K562 (cell line): ENCODE measurements around the gene AGRN. TPM values are rescaled to one million over a fixed set of nuclear protein-coding genes. Genes with fewer than 3 reads are reported as not detected.

Experiments
- ATAC-seq: fragments of 200-7000 bp; cut with Tn5 transposase; 3 replicates; pipeline ENCODE4 v1.9.1; 2020; ENCODE audit warnings: moderate library complexity
- BruUV-seq: library from RNA; stranded (reverse); fragments of 400-500 nt; replicated peaks from 2 replicates; lab custom pipeline; 2021; lab: Mats Ljungman, UMichigan
- CTCF ChIA-PET: fragments of 300-600 bp; formaldehyde crosslinking; extraction: SDS; loops from one replicate; lab custom pipeline; 2021; ENCODE audit warnings: low intra/inter-chr PET ratio; lab: Yijun Ruan, JAX
- POLR2A ChIA-PET: fragments of 300-600, 350-650 bp; sonication (Branson Sonifier 250); formaldehyde crosslinking; extraction: SDS; loops from one replicate; lab custom pipeline; 2021; ENCODE audit warnings: antibody characterized with exemption, inconsistent platforms; lab: Yijun Ruan, JAX
- DNase-seq, 4 experiments: peaks; one replicate each; pipeline versions ENCODE4 v3.0.0 to v3.0.0-alpha.2; 2011 to 2018; ENCODE audit warnings: low spot score in 3 of 4, mixed read lengths in 3 of 4; ENCODE audit errors: extremely low read depth in 1 of 4
- FAIRE-seq: peaks from 2 replicates; lab custom pipeline; 2011; peaks lifted over from hg19 to GRCh38; lab: Jason Lieb, UNC
- H2AFZ ChIP-seq: 2 replicates; pipeline ENCODE4 v1.6.0; 2011; ENCODE audit warnings: low read depth, low read length, control low read depth, inconsistent platforms
- H3K27ac ChIP-seq: fragments of 200-600 bp; 3 replicates; pipeline ENCODE4 v1.8.0; 2011; ENCODE audit warnings: low read depth, mild to moderate bottlenecking, control low read depth, inconsistent platforms, low read length, moderate library complexity, mixed read lengths; ENCODE audit errors: extremely low read depth
- H3K27me3 ChIP-seq, 2 experiments: fragments of 300-600 bp in 1 of 2; 2 replicates in 1 of 2; 3 replicates in 1 of 2; pipeline versions ENCODE4 v1.6.0 to v1.8.0; 2011; ENCODE audit warnings: inconsistent platforms in 2 of 2, low read length in 2 of 2, mild to moderate bottlenecking in 1 of 2, mixed read lengths in 1 of 2, moderate library complexity in 1 of 2; ENCODE audit not compliant: control insufficient read depth in 2 of 2, insufficient read depth in 2 of 2
- H3K36me3 ChIP-seq: fragments of 300-600 bp; 3 replicates; pipeline ENCODE4 v1.8.0; 2011; ENCODE audit warnings: mild to moderate bottlenecking, low read length, inconsistent platforms; ENCODE audit not compliant: control insufficient read depth, insufficient read depth
- H3K4me1 ChIP-seq, 2 experiments: fragments of 200-600 bp in 1 of 2; replicated peaks in 1 of 2; 2 replicates in 1 of 2; 3 replicates in 1 of 2; pipeline versions ENCODE4 v1.5.1 to v1.8.0; 2011; ENCODE audit warnings: inconsistent platforms in 2 of 2, low read length in 2 of 2, mild to moderate bottlenecking in 1 of 2, mixed read lengths in 1 of 2, moderate library complexity in 1 of 2; ENCODE audit not compliant: control insufficient read depth in 2 of 2, insufficient read depth in 2 of 2
- H3K4me2 ChIP-seq: 2 replicates; pipeline ENCODE4 v1.6.1; 2011; ENCODE audit warnings: low read length, control low read depth, inconsistent platforms, mixed read lengths; ENCODE audit not compliant: insufficient read depth
- H3K4me3 ChIP-seq: fragments of 200-600 bp; sonication (generic), shearing (Covaris generic); 2 replicates; pipeline ENCODE4 v1.5.1; 2016; ENCODE audit warnings: control low read depth, inconsistent platforms
- H3K79me2 ChIP-seq: fragments of 200-600 bp; 3 replicates; pipeline ENCODE4 v1.8.0; 2011; ENCODE audit warnings: low read length, inconsistent platforms; ENCODE audit not compliant: control insufficient read depth, insufficient read depth
- H3K9ac ChIP-seq, 2 experiments: 2 replicates each; pipeline versions ENCODE4 v1.6.0 to v1.6.1; 2011; ENCODE audit warnings: low read depth in 2 of 2, low read length in 2 of 2, control low read depth in 1 of 2, inconsistent platforms in 1 of 2, mild to moderate bottlenecking in 1 of 2, mixed read lengths in 1 of 2; ENCODE audit not compliant: insufficient read depth in 1 of 2
- H3K9me1 ChIP-seq: one replicate; pipeline ENCODE4 v1.6.0; 2011; ENCODE audit warnings: inconsistent platforms, mild to moderate bottlenecking, low read length, moderate library complexity; ENCODE audit not compliant: control insufficient read depth, insufficient read depth
- H3K9me3 ChIP-seq: replicated peaks from 2 replicates; pipeline ENCODE4 v1.5.1; 2011; ENCODE audit warnings: low read depth, low read length, inconsistent platforms; ENCODE audit not compliant: control insufficient read depth, insufficient read depth
- H4K20me1 ChIP-seq: replicated peaks from 2 replicates; pipeline ENCODE4 v1.6.1; 2011; ENCODE audit warnings: low read length, inconsistent platforms, mixed read lengths; ENCODE audit not compliant: control insufficient read depth, insufficient read depth
- HDAC1 ChIP-seq, 2 experiments: fragments of 450-650 bp; IDR thresholded peaks; 2 replicates each; pipeline ENCODE4 v1.6.1; 2016 to 2017; ENCODE audit warnings: inconsistent platforms in 1 of 2, mild to moderate bottlenecking in 1 of 2, moderate library complexity in 1 of 2
- KDM1A ChIP-seq, 2 experiments: fragments of 450-650 bp; IDR thresholded peaks; 2 replicates each; pipeline ENCODE4 v1.6.1; 2016; ENCODE audit warnings: mild to moderate bottlenecking in 2 of 2
- PHTF2 ChIP-seq: fragments of 250-450 bp; sonication (Bioruptor Pico); IDR thresholded peaks from 2 replicates; pipeline ENCODE4 v1.5.0; 2021; ENCODE audit warnings: mild to moderate bottlenecking
- SPI1 ChIP-seq: IDR thresholded peaks from 2 replicates; pipeline ENCODE4 v1.6.1; 2011; ENCODE audit warnings: low read depth, low read length, control low read depth, borderline replicate concordance
- WGBS: fragments of 100-300 bp; shearing (Covaris generic); methylation state at CpG from one replicate; pipeline ENCODE4 v1.1.6; 2016; ENCODE audit warnings: low coverage, mixed read lengths; ENCODE audit not compliant: insufficient coverage; ENCODE audit errors: missing lambda C conversion rate; 5-methylcytosine and 5-hydroxymethylcytosine counted together
- in situ Hi-C: fragments of 300-500 bp; cut with MboI; formaldehyde crosslinking; loops from 4 replicates; pipeline ENCODE4 v1.15.0; 2018; ENCODE audit warnings: inconsistent platforms, mixed read lengths
- intact Hi-C: fragments of 100-400 bp; cut with micrococcal nuclease; formaldehyde crosslinking; loops from 2 replicates; pipeline ENCODE4 v1.14.2; 2022
- polyA plus RNA-seq, 8 experiments: library from polyadenylated mRNA; depleted of rRNA in 4 of 8; stranded (reverse) in 5 of 8; unstranded in 3 of 8; fragments of >200 nt; fragmentation: Nextera tagmentation in 2 of 8; fragmentation: Illumina TruSeq in 1 of 8; extraction: Ambion mirVana in 2 of 8; extraction: Trizol in 1 of 8; gene quantifications; 2 replicates each; pipeline versions ENCODE4 v1.2.1 to v1.2.3, GENCODE V29; 2011 to 2014; ENCODE audit warnings: inconsistent platforms in 1 of 8, missing spikeins in 1 of 8
- total RNA-seq, 7 experiments: library from RNA; depleted of rRNA in 6 of 7; stranded (reverse); fragments of >200 nt in 6 of 7; fragmentation: Illumina TruSeq in 2 of 7; extraction: Trizol in 2 of 7; gene quantifications; 2 replicates each; pipeline versions ENCODE4 v1.2.1 to v1.2.3, GENCODE V29; 2011 to 2021; ENCODE audit warnings: low replicate concordance in 1 of 7

Gene AGRN
- total and polyA plus RNA-seq, 9 of the 15 experiments (the other 6 are each of a cell fraction or from before 2014, with no cell fraction given): 0.04 to 111 (median 18.1) TPM

DNA sequence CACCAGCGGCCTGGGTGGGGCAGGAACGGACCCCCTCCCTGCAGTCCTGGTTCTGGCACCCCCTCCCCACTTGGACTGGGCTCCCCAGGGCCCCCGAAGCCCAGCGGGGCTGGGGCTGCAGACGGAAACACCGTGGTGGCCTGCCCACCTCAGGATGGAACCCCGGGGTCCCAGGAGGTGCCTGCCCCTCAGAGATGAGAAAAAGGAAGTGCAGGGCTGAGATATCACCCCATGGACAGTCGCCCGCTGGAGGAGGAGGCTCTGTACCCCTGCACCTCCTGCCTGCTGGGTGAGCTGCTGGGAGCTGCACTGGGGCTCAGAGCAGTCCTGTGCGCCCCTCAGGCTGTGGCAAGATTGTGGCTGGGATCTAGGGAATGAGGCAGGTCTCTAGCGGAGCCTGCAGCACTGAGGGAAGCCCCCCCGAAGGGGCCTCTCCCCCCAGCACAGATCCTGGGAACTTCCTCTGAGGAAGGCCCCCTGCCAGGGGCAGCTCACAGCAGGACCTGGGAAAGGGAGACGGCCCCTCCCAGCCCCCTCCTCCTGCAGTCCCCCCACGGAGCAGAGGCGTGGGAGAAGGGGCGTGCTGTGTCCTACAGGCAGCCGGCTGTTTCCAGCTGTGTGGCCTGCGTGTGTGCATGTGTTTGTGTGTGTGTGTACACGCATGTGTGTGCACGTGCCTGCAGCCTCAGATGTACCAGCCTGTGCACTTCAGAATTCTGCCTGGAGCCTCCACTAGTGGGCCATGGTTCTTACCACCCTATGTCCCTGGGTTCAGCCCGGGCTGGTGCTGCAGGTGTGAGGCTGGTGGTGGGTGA is 6.9 kb downstream of the AGRN start:
- in situ Hi-C loops: no loop called here
- ChIA-PET POLR2A (interaction anchor here (0.6 to 1.1 kb wide), 4 partner anchors 25 to 879 kb away, joined by 3 to 4 read pairs (median 3); partner anchors contain the start of gene PLEKHN1), CTCF (no interaction called here)
- BruUV-seq: no TSS peak
- DNase-seq: no peak
- ATAC-seq: no peak
- Histone ChIP-seq H3K9me3 (no peaks in the 10 kb centered on the region), H3K27ac (no peak overlapping the region), H3K9ac (peak overlapping the region in 1 of 2 experiments; percentile 68; a peak in 2 of 4 replicates), H3K4me1 (peaks cover 19 to 70% of the 10 kb centered on the region in 2 experiments), H3K4me2 (no peak overlapping the region), H3K9me1 (peaks cover 10% of the 10 kb centered on the region), H3K36me3 (peaks cover 55% of the 10 kb centered on the region; the same call in 2 of the 3 replicates)
- intact Hi-C loops: no loop called here
- 72% methylated on average over 19 of the region's 21 CpGs for WGBS
- TF ChIP-seq HDAC1 (IDR thresholded peaks at IDR 0.05) (no peak), PHTF2 (no peak), SPI1 (peak; percentile 63; the same call in 1 of the 2 replicates), KDM1A (IDR thresholded peaks at IDR 0.05) (peak in 1 of 2 experiments; percentile 55; a peak in 1 of 4 replicates)
- TF ChIP-seq, all 486 proteins: peak for 2
- H4K20me1 ChIP-seq: peaks cover 27% of the 10 kb centered on the region
- FAIRE-seq: no peak
- no peaks in the 10 kb centered on the region for H3K27me3 ChIP-seq
- no peak overlapping the region for H2AFZ ChIP-seq
- H3K79me2 ChIP-seq: peaks cover 24% of the 10 kb centered on the region
- no peak overlapping the region for H3K4me3 ChIP-seq
